HG02885 (cell line): ENCODE data around the gene MED26.
A peak's percentile ranks its signal among the peaks of the same experiment; 100 is the strongest.

Source experiments
- ATAC-seq: cut with Tn5 transposase; IDR thresholded peaks from one replicate; pipeline ENCODE4 v1.9.1; 2021; ENCODE audit warnings: mild to moderate bottlenecking; ENCODE audit not compliant: unreplicated experiment, poor library complexity

MED26 gene

DNA sequence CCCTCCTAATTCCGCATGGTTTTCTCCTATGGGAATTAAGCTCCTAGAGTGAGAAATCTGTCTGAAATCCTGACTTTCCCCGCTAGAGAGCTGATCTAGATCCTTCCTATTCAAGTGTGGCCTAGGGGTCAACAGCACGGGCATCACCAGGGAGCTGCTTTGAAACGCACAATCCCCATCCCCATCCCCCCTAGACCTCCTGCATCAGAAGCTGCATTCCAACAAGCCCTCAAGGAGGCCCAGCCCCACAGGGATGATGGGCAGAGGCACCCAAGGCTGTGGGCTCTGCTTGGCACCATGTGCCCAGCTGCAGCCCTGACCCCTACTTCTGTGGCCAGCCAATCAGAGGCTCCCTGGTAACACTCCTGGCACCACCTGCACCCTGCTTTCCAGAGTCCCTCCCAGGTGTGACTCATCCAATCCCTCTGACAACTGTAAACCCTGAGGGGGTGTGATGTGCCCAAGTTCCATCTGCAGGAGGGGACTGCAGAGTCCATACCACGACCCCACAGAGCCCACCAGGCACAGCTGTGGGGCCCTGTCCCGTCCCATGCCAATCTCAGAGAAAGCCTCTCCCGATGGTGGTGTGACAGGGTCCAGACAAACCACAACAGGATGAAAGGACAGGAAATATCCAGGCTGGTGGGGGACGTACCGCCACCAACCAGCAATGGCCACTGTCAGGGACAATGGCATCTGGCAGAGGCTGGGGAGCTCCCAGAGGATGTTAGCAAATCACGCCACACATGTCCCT is 36.0 kb downstream of the MED26 start:
- no peak for ATAC-seq

DNA sequence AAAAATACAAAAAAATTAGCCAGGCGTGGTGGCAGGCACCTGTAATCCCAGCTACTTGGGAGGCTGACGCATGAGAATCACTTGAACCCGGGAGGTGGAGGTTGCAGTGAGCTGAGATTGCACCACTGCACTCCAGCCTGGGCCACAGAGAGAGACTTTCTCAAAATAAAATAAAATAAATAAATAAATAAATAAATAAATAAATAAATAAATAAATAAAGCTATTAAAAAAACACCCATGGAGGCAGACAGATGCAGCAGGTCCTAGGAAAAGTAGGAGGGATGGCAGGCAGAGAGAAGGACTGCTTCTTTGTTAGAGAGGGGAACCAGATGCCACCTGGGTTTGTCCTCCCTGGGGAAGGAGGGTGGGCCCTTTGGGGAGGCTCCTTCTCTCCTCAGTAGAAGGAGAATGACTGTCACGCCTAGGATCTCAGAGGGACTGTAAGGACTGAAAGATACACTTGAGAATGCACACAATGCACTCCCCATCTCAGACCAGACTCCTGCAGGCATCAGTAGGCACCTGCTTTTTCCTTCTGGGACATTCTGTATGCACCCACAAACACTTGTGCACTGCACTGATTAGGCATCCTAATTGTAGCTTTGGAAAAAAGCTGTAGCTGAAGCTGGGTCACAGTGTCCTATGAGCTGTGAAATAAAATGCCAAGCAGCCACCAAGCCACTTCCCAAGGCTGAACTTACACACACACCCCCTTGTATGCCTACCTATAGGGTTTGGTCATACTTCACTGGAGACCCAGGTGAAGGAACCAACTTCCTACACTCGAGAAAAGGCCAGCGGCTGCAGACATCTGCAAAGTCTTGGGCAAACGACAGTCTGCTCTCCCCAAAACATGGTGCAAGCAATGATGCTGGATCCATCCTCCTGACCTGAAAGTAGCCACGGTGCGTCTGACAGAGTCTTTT is 36.9 kb downstream of the MED26 start:
- no peak for ATAC-seq

DNA sequence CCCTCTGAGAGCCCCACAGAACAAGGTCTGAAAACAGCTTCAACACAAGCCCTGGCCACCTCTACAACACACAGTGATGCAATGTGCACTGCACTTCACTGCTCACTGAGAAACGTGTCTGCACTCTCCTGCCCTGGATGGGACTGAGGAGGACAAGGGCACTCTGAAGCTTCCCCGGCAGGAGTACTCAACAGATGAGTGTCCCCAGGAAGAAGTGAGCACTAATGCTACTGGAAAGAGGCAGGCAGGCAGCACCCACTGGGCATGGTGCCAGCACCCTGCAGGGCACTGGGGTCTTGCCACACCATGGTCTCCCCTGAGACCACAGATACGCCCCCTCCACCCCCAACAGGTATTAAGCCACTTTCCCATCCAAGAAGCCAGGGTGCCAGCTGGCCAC is 38.1 kb downstream of the MED26 start:
- no peak for ATAC-seq

DNA sequence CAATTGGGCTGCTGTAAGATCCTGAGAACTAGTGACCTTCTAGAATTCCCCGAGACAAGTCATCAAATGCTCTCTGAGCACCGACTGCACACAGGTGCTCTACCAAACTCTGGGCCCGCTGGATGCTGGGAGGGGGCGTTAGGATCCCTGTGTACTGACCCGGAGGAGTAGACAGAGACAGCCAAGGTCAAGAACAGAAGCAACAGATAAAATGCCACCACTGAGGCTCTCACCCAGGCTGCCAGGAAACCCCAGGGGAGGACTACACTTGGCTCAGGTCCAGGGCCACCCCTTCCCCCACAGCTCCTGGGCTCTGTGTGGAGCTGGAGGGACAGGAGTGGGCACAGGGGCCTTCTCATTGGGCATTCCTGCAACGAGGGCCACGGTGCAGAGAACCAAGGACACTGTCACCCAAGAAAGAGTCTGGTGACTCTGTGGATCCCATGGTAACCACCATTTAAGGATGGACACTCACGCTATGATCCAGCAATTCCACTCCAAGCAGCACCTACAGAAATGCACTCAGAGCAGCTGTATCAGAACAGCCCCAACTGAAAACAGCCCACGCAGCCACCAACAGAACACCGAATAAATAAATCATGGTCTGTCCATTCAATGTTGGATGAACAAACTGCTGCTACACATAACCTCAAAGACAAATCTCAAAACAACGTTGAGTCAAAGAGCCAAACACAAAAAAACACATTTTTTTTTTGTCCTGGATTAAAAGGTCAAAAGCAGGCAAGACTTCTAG is 39.0 kb downstream of the MED26 start:
- peak; percentile 6 for ATAC-seq

DNA sequence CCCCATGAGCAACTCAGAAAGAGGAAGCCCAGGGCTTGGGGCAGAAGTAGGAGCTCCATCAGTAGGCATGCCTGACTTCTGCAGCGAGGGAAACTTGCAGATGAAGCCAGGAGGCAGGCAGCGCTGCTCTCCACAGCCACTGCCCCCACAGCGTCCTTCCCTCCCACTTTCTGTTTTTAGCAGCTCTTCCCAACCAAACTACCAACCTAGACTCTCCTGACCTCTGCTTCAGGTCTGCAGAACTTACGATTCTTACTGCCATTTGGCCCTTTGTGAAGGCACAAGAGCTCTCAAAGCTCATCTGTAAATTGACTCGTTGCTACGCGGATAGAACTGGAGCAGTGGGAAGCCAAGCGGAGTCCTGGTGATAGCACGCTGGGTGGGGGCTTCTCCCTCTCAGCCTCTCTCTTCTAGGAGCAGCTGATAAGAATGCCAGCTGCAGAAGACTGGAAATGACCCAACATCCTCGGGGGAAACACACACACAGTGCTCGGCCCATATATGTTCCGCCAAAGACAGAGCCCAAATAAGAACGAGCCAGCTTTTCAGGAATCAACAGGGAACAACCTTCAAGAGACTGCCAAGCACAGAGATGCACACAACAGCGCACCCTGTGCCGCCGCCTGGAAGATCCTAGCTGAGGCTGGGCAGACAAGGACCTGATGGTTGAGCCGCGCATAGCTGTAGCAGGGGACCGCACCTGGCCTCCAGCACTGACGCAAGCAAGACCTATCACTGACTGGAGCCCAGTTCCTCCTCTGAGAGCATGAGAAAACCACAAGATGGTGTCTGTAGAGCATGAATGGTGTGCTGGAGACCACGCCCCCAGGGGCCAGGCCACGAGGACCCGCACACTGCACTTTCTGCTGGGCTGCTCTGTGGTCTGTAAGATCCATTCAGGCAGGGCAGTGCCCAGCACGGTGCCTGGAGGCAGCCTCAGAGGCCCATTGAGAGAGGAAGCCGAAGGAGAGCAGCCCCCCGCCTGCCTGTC is 39.9 kb downstream of the MED26 start:
- peak; percentile 44 for ATAC-seq

DNA sequence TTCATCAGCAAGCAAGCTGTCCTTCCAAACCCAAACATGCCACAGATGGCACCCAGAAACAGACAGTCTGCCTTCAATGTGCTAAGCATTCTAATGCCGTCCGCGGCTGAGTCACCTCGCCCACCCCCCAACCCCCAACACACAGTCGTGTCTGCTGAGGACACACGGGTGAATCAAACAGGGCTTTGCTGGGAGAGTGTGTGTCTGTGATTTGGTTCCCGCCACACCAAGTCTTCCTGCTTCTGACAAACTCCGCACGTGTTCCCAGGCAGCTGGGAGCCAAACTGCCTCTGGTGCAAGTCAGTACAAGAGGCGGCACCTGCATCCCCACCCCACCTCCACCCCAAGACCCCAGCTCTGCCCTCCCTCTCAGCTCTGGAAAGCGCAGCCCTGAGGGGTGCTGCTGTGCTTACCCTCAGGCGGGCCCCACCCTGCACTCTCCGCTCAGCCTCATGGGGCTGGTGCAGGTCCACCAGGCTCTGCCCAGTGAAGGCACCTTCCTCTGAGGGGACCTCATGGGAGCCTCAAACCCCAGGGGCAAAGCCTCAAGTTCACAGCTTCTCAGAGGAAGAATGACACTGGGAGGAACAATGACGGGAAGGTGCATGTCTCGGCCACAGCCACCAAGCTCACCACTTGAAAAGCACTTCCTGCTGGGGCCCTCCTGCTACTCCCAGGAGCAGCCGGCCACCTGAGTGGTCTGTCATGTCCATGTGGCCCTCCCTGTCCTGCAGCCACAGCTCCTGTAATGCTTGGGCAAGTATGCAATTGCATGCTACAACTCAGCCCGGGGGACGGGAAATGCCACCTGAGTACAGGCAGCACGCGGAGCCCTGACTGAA is 40.8 kb downstream of the MED26 start:
- no peak for ATAC-seq

DNA sequence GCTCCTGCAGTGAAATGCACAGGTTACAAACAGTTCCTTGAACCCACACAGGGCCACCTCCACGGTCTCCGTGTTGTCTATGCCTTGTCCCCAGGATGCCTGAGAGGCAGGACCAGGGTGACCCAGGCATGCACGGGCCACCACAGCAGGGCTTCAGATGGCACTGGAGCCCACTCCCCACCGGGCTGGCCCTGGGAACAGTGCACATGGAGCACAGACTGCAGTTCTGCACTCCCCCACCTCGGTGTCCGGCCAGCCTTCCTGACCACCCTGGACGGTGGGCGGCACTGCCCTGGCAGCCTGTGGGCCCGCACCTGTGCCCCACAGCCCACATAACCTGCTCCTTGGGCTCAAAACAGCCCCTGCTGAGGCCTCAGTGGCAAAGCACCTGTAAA is 41.5 kb downstream of the MED26 start:
- no peak for ATAC-seq

- peak; percentile 32 for ATAC-seq
Observed at GRCh38 chr19:16585808-16586476, 42.1 kb downstream of the MED26 start.

DNA sequence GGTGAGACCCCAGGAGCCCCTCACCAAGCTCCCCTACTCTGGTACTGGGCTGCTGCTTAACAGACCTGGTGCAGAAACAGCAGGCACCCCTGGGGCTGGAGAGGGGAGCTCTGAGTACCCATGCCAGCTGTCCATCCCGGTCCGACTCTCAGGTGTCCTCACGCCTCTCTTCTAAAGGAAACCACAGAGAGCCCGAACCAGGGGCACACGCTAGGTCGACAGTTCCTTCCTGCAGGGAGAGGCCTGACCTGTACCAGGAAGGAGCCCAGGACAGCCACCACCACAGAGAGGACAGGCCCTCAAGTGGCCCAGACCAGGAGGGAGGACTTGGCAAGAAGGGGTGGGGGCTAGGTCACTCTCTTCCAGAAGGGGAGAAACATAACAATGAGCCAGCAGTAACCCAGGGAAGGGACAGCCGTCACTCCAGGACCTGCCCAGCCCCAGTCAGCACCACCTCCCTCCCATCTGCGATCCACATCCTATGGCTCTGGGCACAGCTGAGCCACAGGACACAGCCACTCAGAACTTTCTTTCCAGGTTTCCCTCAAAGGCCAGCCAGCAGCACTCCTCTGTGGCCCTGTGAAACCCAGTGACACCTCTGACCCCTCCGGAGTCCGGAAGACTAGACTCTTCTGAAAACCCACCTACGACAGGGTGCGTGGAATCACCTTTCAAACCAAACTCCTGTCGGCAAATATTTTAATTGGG is 42.8 kb downstream of the MED26 start:
- no peak for ATAC-seq

GRCh38 chr19:16584248-16585093 is 43.5 kb downstream of the MED26 start:
- peak; percentile 57 for ATAC-seq

DNA sequence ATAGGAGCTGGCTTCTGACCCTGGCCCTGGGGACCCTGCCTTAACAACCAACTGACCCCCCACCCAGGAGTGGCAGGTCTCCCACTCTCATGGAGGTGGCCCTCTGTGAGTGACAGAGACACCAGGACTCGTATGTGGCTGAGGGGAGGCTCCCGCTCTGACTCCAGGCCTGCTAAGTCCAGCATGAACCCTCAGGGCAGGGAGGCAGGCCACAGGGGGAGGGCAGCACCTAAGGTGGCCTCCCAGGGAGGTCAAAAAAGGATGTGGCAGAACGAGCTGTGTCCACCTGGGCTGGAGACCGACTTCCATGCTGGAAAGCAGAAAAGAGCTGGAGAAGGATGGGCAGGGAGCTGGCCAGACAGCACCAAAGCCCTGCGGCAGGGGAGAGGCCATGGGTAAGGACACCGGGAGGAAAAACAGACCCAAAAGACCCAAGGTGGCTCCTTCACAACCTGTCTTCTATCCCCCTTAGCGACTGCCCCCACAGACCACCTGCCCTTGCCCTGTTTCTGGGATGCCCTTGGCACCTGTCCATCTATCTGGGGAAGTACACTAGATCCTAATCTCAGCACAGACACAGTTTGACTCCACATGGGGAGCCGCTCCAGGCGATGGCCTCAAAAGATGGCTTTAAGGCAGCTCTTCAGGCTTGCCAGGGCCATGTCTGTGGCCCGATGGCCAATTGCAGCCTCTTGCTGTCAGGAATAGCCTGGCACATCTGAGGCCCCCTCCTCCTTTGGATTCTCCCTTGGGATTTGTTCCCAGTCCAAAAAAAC is 45.3 kb downstream of the MED26 start:
- ATAC-seq = no peak

DNA sequence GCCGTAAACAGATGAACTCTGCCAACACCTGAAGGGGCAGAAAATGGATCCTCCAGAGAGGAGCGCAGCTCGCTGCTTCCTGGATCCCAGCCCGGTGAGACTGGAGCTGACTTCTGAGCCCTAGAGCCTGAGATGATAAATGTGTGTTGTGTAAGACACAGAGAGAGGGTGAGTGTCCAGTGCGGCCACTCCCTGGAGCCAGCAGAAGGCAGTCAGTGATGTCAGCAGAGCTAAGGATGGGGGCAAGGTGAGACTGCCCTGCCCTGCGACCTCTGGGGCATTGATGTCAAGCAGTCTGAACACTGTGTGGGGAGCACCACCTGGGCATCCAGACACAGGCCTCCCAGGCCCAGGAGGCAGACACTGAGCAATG is 46.0 kb downstream of the MED26 start:
- ATAC-seq = no peak

- no peak for ATAC-seq
Observed at GRCh38 chr19:16581145-16581970, 46.6 kb downstream of the MED26 start.

- ATAC-seq = no peak
Observed at GRCh38 chr19:16579381-16579780, 48.6 kb downstream of the MED26 start.

DNA sequence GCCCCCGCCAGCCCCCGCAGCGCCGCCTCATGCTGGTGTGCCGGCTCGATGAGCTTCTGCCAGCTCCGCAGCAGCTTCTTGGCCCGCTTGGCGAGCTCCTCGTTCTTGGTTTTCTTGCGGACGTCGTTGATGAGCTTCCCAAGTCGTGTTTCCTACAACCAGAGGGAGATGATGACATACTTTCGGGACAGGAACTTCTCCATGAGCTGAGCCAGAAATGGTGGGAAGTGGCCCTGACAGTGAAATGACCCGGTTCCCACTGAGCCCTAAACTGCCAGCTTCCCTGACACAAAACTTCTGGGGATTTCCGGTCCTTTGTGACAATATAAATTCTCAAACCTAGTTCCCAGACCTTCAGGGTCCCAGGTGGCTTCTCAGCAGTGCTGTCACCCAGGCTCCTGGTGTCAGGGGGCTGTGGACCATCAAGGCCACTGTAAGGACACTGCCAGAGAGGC is 50.4 kb downstream of the MED26 start:
- ATAC-seq = no peak
